ENCODE results near the gene NAP1L4. TPM values are rescaled to one million over a fixed set of nuclear protein-coding genes. Genes with fewer than 3 reads are reported as not detected.

The NAP1L4 gene
- total RNA-seq, 6 experiments from 2014 or later, result 109 to 140 (median 131) TPM

DNA sequence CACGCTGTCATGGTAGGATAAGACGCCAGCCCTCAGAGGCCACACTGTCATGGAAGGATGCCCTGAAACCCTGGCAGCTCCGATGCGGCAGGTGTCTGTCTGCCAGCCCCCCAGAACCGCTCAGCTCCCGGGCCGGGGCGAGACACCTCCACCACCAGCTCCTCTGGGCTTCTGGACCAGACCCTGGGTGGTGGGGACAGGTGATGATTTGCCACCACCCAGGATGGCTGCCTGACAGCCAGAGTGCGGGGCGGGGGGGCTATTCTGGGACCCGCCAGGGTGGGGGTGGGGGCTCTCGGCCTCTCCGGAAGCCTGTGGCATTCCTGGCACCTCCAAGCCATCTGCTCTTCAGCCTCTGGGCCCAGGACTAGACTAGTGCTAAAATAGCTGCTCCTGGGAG lies 72.3 kb downstream of the NAP1L4 start:
- Mint-ChIP-seq H3K4me3 (no peak overlapping the region), H3K4me1 (ENCODE audit: low read depth) (no peaks in the 10 kb centered on the region), H3K36me3 (ENCODE audit: low read depth) (no peaks in the 10 kb centered on the region), H3K9me3 (no peaks in the 10 kb centered on the region), H3K27ac (no peak overlapping the region), H3K27me3 (ENCODE audit: insufficient read depth) (peaks cover 11% of the 10 kb centered on the region)
- no peak for DNase-seq
- TF ChIP-seq, protein P1, sequence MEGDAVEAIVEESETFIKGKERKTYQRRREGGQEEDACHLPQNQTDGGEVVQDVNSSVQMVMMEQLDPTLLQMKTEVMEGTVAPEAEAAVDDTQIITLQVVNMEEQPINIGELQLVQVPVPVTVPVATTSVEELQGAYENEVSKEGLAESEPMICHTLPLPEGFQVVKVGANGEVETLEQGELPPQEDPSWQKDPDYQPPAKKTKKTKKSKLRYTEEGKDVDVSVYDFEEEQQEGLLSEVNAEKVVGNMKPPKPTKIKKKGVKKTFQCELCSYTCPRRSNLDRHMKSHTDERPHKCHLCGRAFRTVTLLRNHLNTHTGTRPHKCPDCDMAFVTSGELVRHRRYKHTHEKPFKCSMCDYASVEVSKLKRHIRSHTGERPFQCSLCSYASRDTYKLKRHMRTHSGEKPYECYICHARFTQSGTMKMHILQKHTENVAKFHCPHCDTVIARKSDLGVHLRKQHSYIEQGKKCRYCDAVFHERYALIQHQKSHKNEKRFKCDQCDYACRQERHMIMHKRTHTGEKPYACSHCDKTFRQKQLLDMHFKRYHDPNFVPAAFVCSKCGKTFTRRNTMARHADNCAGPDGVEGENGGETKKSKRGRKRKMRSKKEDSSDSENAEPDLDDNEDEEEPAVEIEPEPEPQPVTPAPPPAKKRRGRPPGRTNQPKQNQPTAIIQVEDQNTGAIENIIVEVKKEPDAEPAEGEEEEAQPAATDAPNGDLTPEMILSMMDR (IDR thresholded peaks at IDR 0.05), result no peak

DNA sequence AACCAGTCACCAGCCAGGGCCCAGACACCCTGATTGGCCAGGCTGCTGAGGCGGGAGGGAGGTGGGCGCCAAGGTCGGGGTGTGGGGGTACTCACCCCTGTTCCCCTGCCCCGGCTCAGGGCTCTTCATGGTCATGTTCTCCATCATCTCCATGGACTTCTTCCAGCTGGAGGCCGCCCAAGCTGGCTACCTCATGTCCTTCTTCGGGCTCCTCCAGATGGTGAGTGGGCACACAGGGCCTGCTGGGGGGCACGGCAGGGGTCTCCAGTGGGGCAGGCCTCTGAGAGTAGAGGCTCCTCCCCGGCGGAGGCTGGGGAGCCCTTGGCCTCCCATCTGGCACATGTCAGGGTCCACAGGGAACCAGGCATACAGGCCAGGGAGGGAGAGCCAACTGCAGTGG lies 72.9 kb downstream of the NAP1L4 start:
- H3K4me1 Mint-ChIP-seq (ENCODE audit: low read depth), result no peaks in the 10 kb centered on the region
- no peak overlapping the region for H3K27ac Mint-ChIP-seq
- H3K27me3 Mint-ChIP-seq (ENCODE audit: insufficient read depth), result peaks cover 11% of the 10 kb centered on the region
- no peaks in the 10 kb centered on the region for H3K36me3 Mint-ChIP-seq (ENCODE audit: low read depth)
- no peak overlapping the region for H3K4me3 Mint-ChIP-seq
- no peak for DNase-seq
- H3K9me3 Mint-ChIP-seq, result no peaks in the 10 kb centered on the region
- TF ChIP-seq, protein P1 (IDR thresholded peaks at IDR 0.05), result no peak

DNA sequence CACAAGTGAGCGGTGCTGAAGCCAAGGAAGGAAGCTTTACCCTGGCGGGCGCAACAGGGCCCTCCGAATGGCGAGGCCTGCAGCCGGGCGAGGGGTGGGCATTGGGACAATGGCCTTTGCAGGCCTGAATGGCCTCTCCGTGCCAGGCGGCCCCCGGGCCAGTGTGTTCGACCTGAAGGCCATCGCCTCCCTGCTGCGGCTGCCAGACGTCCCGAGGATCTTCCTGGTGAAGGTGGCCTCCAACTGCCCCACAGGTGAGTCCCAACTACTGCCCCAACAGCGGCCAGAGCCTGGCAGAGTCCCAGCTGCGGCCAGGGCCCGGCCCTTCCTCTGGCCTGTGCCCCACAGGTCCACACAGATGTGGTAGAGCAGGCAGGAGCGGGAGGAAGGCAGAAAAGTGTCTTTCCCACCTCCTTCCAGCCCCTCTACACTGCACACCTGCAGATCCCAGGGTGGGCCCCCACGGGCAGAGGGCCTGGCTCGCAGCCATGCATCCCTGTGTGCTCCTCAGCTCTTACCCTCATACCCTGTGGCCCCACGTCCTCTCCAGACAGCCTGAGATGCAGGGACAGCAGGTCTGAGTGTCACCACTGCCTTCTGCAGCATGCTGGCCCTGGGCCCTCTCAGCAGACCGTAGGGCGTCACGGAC lies 74.2 kb downstream of the NAP1L4 start:
- Mint-ChIP-seq H3K27ac (no peak overlapping the region), H3K4me1 (ENCODE audit: low read depth) (peaks cover 6% of the 10 kb centered on the region), H3K9me3 (no peaks in the 10 kb centered on the region), H3K4me3 (no peak overlapping the region), H3K36me3 (ENCODE audit: low read depth) (no peaks in the 10 kb centered on the region), H3K27me3 (ENCODE audit: insufficient read depth) (peaks cover 10% of the 10 kb centered on the region)
- TF ChIP-seq, protein P1 (IDR thresholded peaks at IDR 0.05), result no peak
- no peak for DNase-seq

DNA sequence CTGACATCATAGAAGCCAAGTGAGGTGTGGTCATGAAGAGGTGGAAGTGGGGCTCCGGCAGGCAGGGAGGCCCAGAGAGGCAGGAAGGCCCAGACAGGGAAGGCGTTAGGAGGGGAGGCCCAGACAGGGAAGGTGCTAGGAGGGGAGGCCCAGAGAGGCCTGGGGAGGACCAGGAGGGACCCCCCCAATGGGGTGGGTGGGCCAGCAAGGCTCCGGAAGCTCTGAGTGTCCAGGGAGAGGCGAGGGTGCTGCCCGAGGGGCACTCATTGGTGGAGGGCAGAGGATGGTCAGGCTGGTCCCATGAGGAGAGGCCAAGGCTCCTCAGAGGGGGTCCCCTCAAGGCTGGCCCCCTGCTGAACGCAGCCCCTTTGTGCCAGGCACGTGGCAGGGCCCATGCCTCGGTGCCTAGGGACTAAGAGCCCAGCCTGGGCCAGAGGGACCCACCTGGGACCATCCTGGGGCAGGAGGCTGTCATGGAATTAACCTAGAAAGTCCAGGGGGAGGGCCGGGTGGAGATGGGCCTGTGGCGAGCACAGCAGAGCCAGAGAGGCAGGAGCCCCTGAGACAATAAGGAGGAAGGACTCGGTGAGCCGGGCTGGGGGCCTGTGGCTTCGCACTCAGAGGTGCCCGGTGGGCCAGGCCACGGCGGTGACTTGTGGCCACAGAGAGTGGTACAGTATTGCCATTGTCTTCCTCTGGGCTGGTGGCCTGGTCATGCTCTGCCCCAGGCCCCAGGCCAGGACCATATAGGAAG lies 75.1 kb downstream of the NAP1L4 start:
- H3K4me1 Mint-ChIP-seq (ENCODE audit: low read depth), result peaks cover 9% of the 10 kb centered on the region
- no peak for DNase-seq
- H3K36me3 Mint-ChIP-seq (ENCODE audit: low read depth), result no peaks in the 10 kb centered on the region
- H3K9me3 Mint-ChIP-seq, result no peaks in the 10 kb centered on the region
- no peak overlapping the region for H3K4me3 Mint-ChIP-seq
- TF ChIP-seq, protein P1 (IDR thresholded peaks at IDR 0.05), result no peak
- H3K27ac Mint-ChIP-seq, result no peak overlapping the region
- peaks cover 10% of the 10 kb centered on the region for H3K27me3 Mint-ChIP-seq (ENCODE audit: insufficient read depth)

DNA sequence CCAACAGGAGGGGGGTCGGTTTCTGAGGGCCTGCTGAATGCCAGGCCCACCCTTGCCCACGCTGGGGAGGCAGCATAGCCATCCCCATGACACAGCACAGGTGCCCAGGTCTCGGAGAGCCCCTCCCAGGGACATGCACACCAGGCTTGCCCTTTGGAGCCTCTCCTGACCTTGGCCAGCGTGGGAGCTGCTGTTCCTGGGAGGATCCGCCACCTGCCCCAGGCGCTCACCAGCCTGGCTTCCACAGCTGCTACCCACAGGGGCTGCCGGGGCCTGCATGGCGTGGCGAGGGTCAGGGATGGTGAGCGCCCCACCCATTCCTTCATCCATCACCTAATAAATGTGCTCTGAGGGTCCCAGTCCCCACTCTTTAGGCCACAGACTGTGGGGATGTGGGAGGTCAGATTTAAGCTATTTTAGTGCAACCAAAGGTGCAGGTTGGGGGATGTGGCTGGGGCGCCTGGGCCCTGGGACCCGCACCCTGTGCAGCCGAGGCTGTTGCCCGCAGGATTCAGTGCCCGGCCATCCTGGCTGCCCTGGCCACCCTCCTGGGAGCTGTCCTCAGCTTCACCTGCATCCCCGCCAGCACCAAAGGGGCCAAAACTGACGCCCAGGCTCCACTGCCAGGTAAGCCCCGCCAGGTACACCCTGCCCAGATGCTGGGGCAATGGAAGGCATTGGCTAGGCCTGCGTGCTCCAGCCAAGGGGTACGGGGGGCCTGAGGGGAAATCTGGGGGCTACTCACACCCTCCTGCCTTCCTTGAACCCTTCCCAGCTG lies 75.8 kb downstream of the NAP1L4 start:
- H3K36me3 Mint-ChIP-seq (ENCODE audit: low read depth), result no peaks in the 10 kb centered on the region
- peaks cover 10% of the 10 kb centered on the region for H3K27me3 Mint-ChIP-seq (ENCODE audit: insufficient read depth)
- no peak for DNase-seq
- no peak overlapping the region for H3K27ac Mint-ChIP-seq
- TF ChIP-seq, protein P1 (IDR thresholded peaks at IDR 0.05), result no peak
- H3K4me1 Mint-ChIP-seq (ENCODE audit: low read depth), result peaks cover 14% of the 10 kb centered on the region
- H3K9me3 Mint-ChIP-seq, result no peaks in the 10 kb centered on the region
- no peak overlapping the region for H3K4me3 Mint-ChIP-seq
